Pancreas (tissue), 10 donors: ENCODE measurements around the gene AGTRAP. TPM values are rescaled to one million over a fixed set of nuclear protein-coding genes. Genes with fewer than 3 reads are reported as not detected.

ENCODE experiments used
- ATAC-seq, 4 donors: fragments of 200-7000 bp; cut with Tn5 transposase; one replicate each; pipeline versions ENCODE4 v1.8.0 to v1.9.1; 2020; ENCODE audit warnings: mild to moderate bottlenecking in 4 of 4, moderate library complexity in 4 of 4
- DNase-seq, 6 donors: peaks; one replicate each; pipeline ENCODE4 v3.0.0-alpha.2; 2020
- FAIRE-seq: peaks from 2 replicates; lab custom pipeline; 2012; peaks lifted over from hg19 to GRCh38; lab: Jason Lieb, UNC
- H3K27ac ChIP-seq, 4 donors: fragments of 200-600 bp; sonication (generic); 1 replicate in 3 of 4; 2 replicates in 1 of 4; pipeline versions ENCODE4 v1.5.0 to v1.8.0; 2020
- H3K27me3 ChIP-seq, 4 donors: fragments of 200-600 bp; one replicate each; pipeline ENCODE4 v1.8.0; 2021
- H3K36me3 ChIP-seq, 3 donors: fragments of 200-600 bp; sonication (generic) in 1 of 3; one replicate each; pipeline versions ENCODE4 v1.5.0 to v1.8.0; 2020 to 2021
- H3K4me1 ChIP-seq, 3 donors: fragments of 200-600 bp; one replicate each; pipeline ENCODE4 v1.8.0; 2021
- H3K4me3 ChIP-seq, 4 donors: fragments of 200-600 bp; sonication (generic) in 2 of 4; one replicate each; pipeline versions ENCODE4 v1.5.0 to v1.8.0; 2020 to 2021
- H3K9me3 ChIP-seq, 4 donors: fragments of 200-600 bp; one replicate each; pipeline ENCODE4 v1.8.0; 2021
- CTCF ChIP-seq, 4 donors: fragments of 200-600 bp; sonication (generic) in 3 of 4; IDR thresholded peaks; one replicate each; pipeline versions ENCODE4 v1.5.0 to v1.8.0; 2021; ENCODE audit warnings: antibody characterized with exemption in 4 of 4
- WGBS, 2 donors: extraction: QIAGEN DNeasy Blood & Tissue Kit; methylation state at CpG; one replicate each; pipeline ENCODE4 v1.1.7; 2013; 5-methylcytosine and 5-hydroxymethylcytosine counted together
- intact Hi-C, 3 donors: fragments of 100-400 bp; cut with DNase I; formaldehyde crosslinking; loops; one replicate each; pipeline versions ENCODE4 v1.11.1 to v1.14.2; 2022
- polyA plus RNA-seq, 2 donors: library from polyadenylated mRNA; stranded (reverse); fragments of 200-250 nt; gene quantifications; one replicate each; pipeline ENCODE4 v1.2.3, GENCODE V29; 2013
- total RNA-seq, 6 donors: library from RNA; stranded (reverse); fragmentation: NEBNext Ultra II Directional in 4 of 6; extraction: Animal tissue kit (Norgen Biotek cat#: 25700) in 4 of 6; gene quantifications; one replicate each; pipeline versions ENCODE4 v1.2.1 to v1.2.4, GENCODE V29; 2021 to 2023
- donor health status: healthy with polysubstance abuse.
- donor health status: DM: no; HTN: no; CAD: no; lungs with moderate emphysema.
- donor health status: DM: no; HTN: no; CAD: no.
- donor health status: control.
- donor health status: control.
- donor health status: Bipolar disorder and iron deficiency.
- donor health status: DM: yes; HTN: yes; CAD: no.
- donor health status: DM: no; HTN: no; CAD: no.
- donor health status: DM: no; HTN: no; CAD: no.
- donor health status: DM: yes; HTN: yes; CAD: no.

The AGTRAP gene
- total and polyA plus RNA-seq, 8 donors = 16.8 to 38.5 (median 24.0) TPM

- H3K36me3 ChIP-seq = no peaks in the 10 kb centered on the region
- no peaks in the 10 kb centered on the region for H3K27me3 ChIP-seq
- intact Hi-C loops = no loop called here
- FAIRE-seq (no peak), DNase-seq (no peak), ATAC-seq (no peak)
- H3K9me3 ChIP-seq = no peaks in the 10 kb centered on the region
- no peak for TF ChIP-seq CTCF (IDR thresholded peaks at IDR 0.05)
- H3K4me1 ChIP-seq = no peaks in the 10 kb centered on the region
- no peak overlapping the region for H3K27ac ChIP-seq
- H3K4me3 ChIP-seq = no peak overlapping the region
Observed at GRCh38 chr1:11770011-11770410, 34.1 kb downstream of the AGTRAP start.

GRCh38 chr1:11771481-11772043, 35.6 kb downstream of the AGTRAP start:
- WGBS, 2 donors = 61 to 69% methylated on average over 11 of the region's 11 CpGs
- no peaks in the 10 kb centered on the region for H3K27me3 ChIP-seq
- H3K36me3 ChIP-seq = no peaks in the 10 kb centered on the region
- no peak for FAIRE-seq
- H3K9me3 ChIP-seq = no peaks in the 10 kb centered on the region
- intact Hi-C loops = no loop called here
- ATAC-seq = no peak
- no peak for DNase-seq
- no peak overlapping the region for H3K27ac ChIP-seq
- no peak overlapping the region for H3K4me3 ChIP-seq
- no peak for TF ChIP-seq CTCF (IDR thresholded peaks at IDR 0.05)
- H3K4me1 ChIP-seq = no peaks in the 10 kb centered on the region

- H3K4me1 ChIP-seq = no peaks in the 10 kb centered on the region
- 70 to 76% methylated on average over 5 of the region's 5 CpGs for WGBS, 2 donors
- no peaks in the 10 kb centered on the region for H3K9me3 ChIP-seq
- no peak overlapping the region for H3K4me3 ChIP-seq
- no peaks in the 10 kb centered on the region for H3K27me3 ChIP-seq
- intact Hi-C loops = no loop called here
- no peaks in the 10 kb centered on the region for H3K36me3 ChIP-seq
- no peak overlapping the region for H3K27ac ChIP-seq
- DNase-seq = no peak
- no peak for TF ChIP-seq CTCF (IDR thresholded peaks at IDR 0.05)
- FAIRE-seq = no peak
- no peak for ATAC-seq
Observed at GRCh38 chr1:11772458-11772857, 36.5 kb downstream of the AGTRAP start.

- Histone ChIP-seq H3K4me3 (no peak overlapping the region), H3K4me1 (no peaks in the 10 kb centered on the region), H3K27me3 (no peaks in the 10 kb centered on the region), H3K36me3 (no peaks in the 10 kb centered on the region), H3K27ac (no peak overlapping the region), H3K9me3 (no peaks in the 10 kb centered on the region)
- WGBS, 2 donors = 88 to 90% methylated on average over 9 of the region's 9 CpGs
- ATAC-seq (no peak), FAIRE-seq (no peak), DNase-seq (no peak)
- no peak for TF ChIP-seq CTCF (IDR thresholded peaks at IDR 0.05)
- intact Hi-C loops = no loop called here
Observed at GRCh38 chr1:11774753-11775152, 38.8 kb downstream of the AGTRAP start.

GRCh38 chr1:11777658-11778322, 41.9 kb downstream of the AGTRAP start:
- no peak overlapping the region for H3K27ac ChIP-seq
- no peak for DNase-seq
- H3K4me1 ChIP-seq = no peaks in the 10 kb centered on the region
- H3K9me3 ChIP-seq = no peaks in the 10 kb centered on the region
- 77 to 84% methylated on average over 8 of the region's 8 CpGs for WGBS, 2 donors
- intact Hi-C loops = no loop called here
- no peak for FAIRE-seq
- no peaks in the 10 kb centered on the region for H3K27me3 ChIP-seq
- TF ChIP-seq CTCF (IDR thresholded peaks at IDR 0.05) = no peak
- no peak for ATAC-seq
- H3K36me3 ChIP-seq = no peaks in the 10 kb centered on the region
- no peak overlapping the region for H3K4me3 ChIP-seq
